ENCODE data around the gene P3H2.

The P3H2 gene

GRCh38 chr3:189941679-189942078, 179.0 kb downstream of the P3H2 start:
- no peak overlapping the region for H3K4me3 ChIP-seq (ENCODE audit: low read length)
- H3K9ac ChIP-seq (ENCODE audit: low read length): peak overlapping the region; percentile 47
- no peaks in the 10 kb centered on the region for H3K9me3 ChIP-seq (ENCODE audit: control insufficient read depth, low read length)
- no peaks in the 10 kb centered on the region for H3K36me3 ChIP-seq (ENCODE audit: control insufficient read depth, insufficient read depth, low read length)
- H3K4me1 ChIP-seq (ENCODE audit: control insufficient read depth, insufficient read depth, low read length): peaks cover 55% of the 10 kb centered on the region
- no peaks in the 10 kb centered on the region for H3K27me3 ChIP-seq (ENCODE audit: control insufficient read depth, insufficient read depth, low read length)

- no peaks in the 10 kb centered on the region for H3K9me3 ChIP-seq (ENCODE audit: control insufficient read depth, low read length)
- H3K4me1 ChIP-seq (ENCODE audit: control insufficient read depth, insufficient read depth, low read length): peaks cover 59% of the 10 kb centered on the region
- H3K9ac ChIP-seq (ENCODE audit: low read length): peak overlapping the region; percentile 47
- H3K36me3 ChIP-seq (ENCODE audit: control insufficient read depth, insufficient read depth, low read length): no peaks in the 10 kb centered on the region
- H3K27me3 ChIP-seq (ENCODE audit: control insufficient read depth, insufficient read depth, low read length): no peaks in the 10 kb centered on the region
- H3K4me3 ChIP-seq (ENCODE audit: low read length): no peak overlapping the region
Measured at GRCh38 chr3:189941125-189941524, 179.6 kb downstream of the P3H2 start.

- Histone ChIP-seq H3K4me1 (ENCODE audit: control insufficient read depth, insufficient read depth, low read length) (peaks cover 48% of the 10 kb centered on the region), H3K9me3 (ENCODE audit: control insufficient read depth, low read length) (no peaks in the 10 kb centered on the region), H3K36me3 (ENCODE audit: control insufficient read depth, insufficient read depth, low read length) (no peaks in the 10 kb centered on the region), H3K9ac (ENCODE audit: low read length) (no peak overlapping the region), H3K4me3 (ENCODE audit: low read length) (no peak overlapping the region), H3K27me3 (ENCODE audit: control insufficient read depth, insufficient read depth, low read length) (no peaks in the 10 kb centered on the region)
Measured at GRCh38 chr3:189937302-189938127, 183.2 kb downstream of the P3H2 start.

- H3K4me3 ChIP-seq (ENCODE audit: low read length): no peak overlapping the region
- no peaks in the 10 kb centered on the region for H3K9me3 ChIP-seq (ENCODE audit: control insufficient read depth, low read length)
Measured at GRCh38 chr3:189936201-189936945, 184.3 kb downstream of the P3H2 start.

GRCh38 chr3:189927975-189928895, 192.5 kb downstream of the P3H2 start:
- H3K9ac ChIP-seq (ENCODE audit: low read length): no peak overlapping the region
- no peaks in the 10 kb centered on the region for H3K4me1 ChIP-seq (ENCODE audit: control insufficient read depth, insufficient read depth, low read length)
- no peaks in the 10 kb centered on the region for H3K27me3 ChIP-seq (ENCODE audit: control insufficient read depth, insufficient read depth, low read length)
- H3K4me3 ChIP-seq (ENCODE audit: low read length): no peak overlapping the region
- H3K36me3 ChIP-seq (ENCODE audit: control insufficient read depth, insufficient read depth, low read length): no peaks in the 10 kb centered on the region
- H3K9me3 ChIP-seq (ENCODE audit: control insufficient read depth, low read length): no peaks in the 10 kb centered on the region

More at GRCh38 chr3:189936201-189936945, 184.3 kb downstream of the P3H2 start:
- Histone ChIP-seq H3K36me3 (ENCODE audit: control insufficient read depth, insufficient read depth, low read length) (no peaks in the 10 kb centered on the region), H3K27me3 (ENCODE audit: control insufficient read depth, insufficient read depth, low read length) (no peaks in the 10 kb centered on the region), H3K4me1 (ENCODE audit: control insufficient read depth, insufficient read depth, low read length) (peaks cover 38% of the 10 kb centered on the region), H3K9ac (ENCODE audit: low read length) (no peak overlapping the region)

GRCh38 chr3:189921770-189922169, 198.9 kb downstream of the P3H2 start:
- Histone ChIP-seq H3K9ac (ENCODE audit: low read length) (no peak overlapping the region), H3K4me3 (ENCODE audit: low read length) (no peak overlapping the region), H3K9me3 (ENCODE audit: control insufficient read depth, low read length) (no peaks in the 10 kb centered on the region), H3K4me1 (ENCODE audit: control insufficient read depth, insufficient read depth, low read length) (no peaks in the 10 kb centered on the region), H3K36me3 (ENCODE audit: control insufficient read depth, insufficient read depth, low read length) (no peaks in the 10 kb centered on the region), H3K27me3 (ENCODE audit: control insufficient read depth, insufficient read depth, low read length) (no peaks in the 10 kb centered on the region)

- Histone ChIP-seq H3K36me3 (ENCODE audit: control insufficient read depth, insufficient read depth, low read length) (no peaks in the 10 kb centered on the region), H3K9ac (ENCODE audit: low read length) (no peak overlapping the region), H3K27me3 (ENCODE audit: control insufficient read depth, insufficient read depth, low read length) (no peaks in the 10 kb centered on the region), H3K4me3 (ENCODE audit: low read length) (no peak overlapping the region), H3K9me3 (ENCODE audit: control insufficient read depth, low read length) (no peaks in the 10 kb centered on the region), H3K4me1 (ENCODE audit: control insufficient read depth, insufficient read depth, low read length) (peaks cover 3% of the 10 kb centered on the region)
Measured at GRCh38 chr3:189914799-189915198, 205.9 kb downstream of the P3H2 start.

GRCh38 chr3:189911001-189911400, 209.7 kb downstream of the P3H2 start:
- Histone ChIP-seq H3K4me3 (ENCODE audit: low read length) (no peak overlapping the region), H3K9ac (ENCODE audit: low read length) (no peak overlapping the region), H3K4me1 (ENCODE audit: control insufficient read depth, insufficient read depth, low read length) (peaks cover 3% of the 10 kb centered on the region), H3K27me3 (ENCODE audit: control insufficient read depth, insufficient read depth, low read length) (no peaks in the 10 kb centered on the region), H3K9me3 (ENCODE audit: control insufficient read depth, low read length) (no peaks in the 10 kb centered on the region), H3K36me3 (ENCODE audit: control insufficient read depth, insufficient read depth, low read length) (no peaks in the 10 kb centered on the region)

- H3K4me1 ChIP-seq (ENCODE audit: control insufficient read depth, insufficient read depth, low read length): peaks cover 3% of the 10 kb centered on the region
- no peaks in the 10 kb centered on the region for H3K9me3 ChIP-seq (ENCODE audit: control insufficient read depth, low read length)
- no peaks in the 10 kb centered on the region for H3K36me3 ChIP-seq (ENCODE audit: control insufficient read depth, insufficient read depth, low read length)
- no peaks in the 10 kb centered on the region for H3K27me3 ChIP-seq (ENCODE audit: control insufficient read depth, insufficient read depth, low read length)
- H3K9ac ChIP-seq (ENCODE audit: low read length): no peak overlapping the region
- H3K4me3 ChIP-seq (ENCODE audit: low read length): no peak overlapping the region
Measured at GRCh38 chr3:189909573-189909972, 211.1 kb downstream of the P3H2 start.

- Histone ChIP-seq H3K4me3 (ENCODE audit: low read length) (no peak overlapping the region), H3K27me3 (ENCODE audit: control insufficient read depth, insufficient read depth, low read length) (no peaks in the 10 kb centered on the region)
Measured at GRCh38 chr3:189909139-189909538, 211.6 kb downstream of the P3H2 start.

GRCh38 chr3:189908646-189909045, 212.1 kb downstream of the P3H2 start:
- Histone ChIP-seq H3K27me3 (ENCODE audit: control insufficient read depth, insufficient read depth, low read length) (no peaks in the 10 kb centered on the region), H3K4me3 (ENCODE audit: low read length) (no peak overlapping the region), H3K9ac (ENCODE audit: low read length) (no peak overlapping the region), H3K36me3 (ENCODE audit: control insufficient read depth, insufficient read depth, low read length) (no peaks in the 10 kb centered on the region), H3K9me3 (ENCODE audit: control insufficient read depth, low read length) (no peaks in the 10 kb centered on the region), H3K4me1 (ENCODE audit: control insufficient read depth, insufficient read depth, low read length) (peaks cover 2% of the 10 kb centered on the region)

More at GRCh38 chr3:189909139-189909538, 211.6 kb downstream of the P3H2 start:
- Histone ChIP-seq H3K9ac (ENCODE audit: low read length) (no peak overlapping the region), H3K36me3 (ENCODE audit: control insufficient read depth, insufficient read depth, low read length) (no peaks in the 10 kb centered on the region), H3K4me1 (ENCODE audit: control insufficient read depth, insufficient read depth, low read length) (peaks cover 3% of the 10 kb centered on the region), H3K9me3 (ENCODE audit: control insufficient read depth, low read length) (no peaks in the 10 kb centered on the region)

Data from mucosa of stomach (tissue), 1 donor.